Neural progenitor cell (in vitro differentiated cells): ENCODE data around the gene EXOC4.

Source experiments
- CTCF ChIP-seq: fragments of 200-600 bp; sonication (generic); IDR thresholded peaks from 2 replicates; pipeline ENCODE4 v1.5.1; 2017; ENCODE audit warnings: antibody characterized with exemption, mild to moderate bottlenecking
- EZH2 ChIP-seq: fragments of 200-600 bp; sonication (generic); IDR thresholded peaks from 2 replicates; pipeline ENCODE4 v1.6.1; 2017; ENCODE audit warnings: antibody characterized with exemption, mild to moderate bottlenecking, moderate library complexity
- EZH2phosphoT487 ChIP-seq: fragments of 200-600 bp; sonication (generic); IDR thresholded peaks from 2 replicates; pipeline ENCODE4 v1.6.1; 2017; ENCODE audit warnings: antibody characterized with exemption

GRCh38 chr7:134098072-134098471 is 845.2 kb downstream of the EXOC4 start:
- TF ChIP-seq CTCF (no peak), EZH2 (no peak), EZH2phosphoT487 (no peak)
